GM19351 (cell line): ENCODE data around the gene FLRT3.

Experiments
- ATAC-seq: cut with Tn5 transposase; IDR thresholded peaks from one replicate; pipeline ENCODE4 v1.9.1; 2021; ENCODE audit warnings: mild to moderate bottlenecking, moderate library complexity; ENCODE audit not compliant: unreplicated experiment

Gene FLRT3

GRCh38 chr20:14331646-14332045 lies 5.8 kb downstream of the FLRT3 start:
- no peak for ATAC-seq

GRCh38 chr20:14319704-14320103 lies 17.7 kb downstream of the FLRT3 start:
- ATAC-seq: no peak

GRCh38 chr20:14313341-14314020 lies 23.9 kb downstream of the FLRT3 start:
- ATAC-seq: no peak

- no peak for ATAC-seq
Observed at GRCh38 chr20:14312001-14312400, 25.4 kb downstream of the FLRT3 start.

GRCh38 chr20:14310977-14311627 lies 26.3 kb downstream of the FLRT3 start:
- ATAC-seq: no peak

GRCh38 chr20:14307956-14308355 lies 29.5 kb downstream of the FLRT3 start:
- ATAC-seq: no peak

- no peak for ATAC-seq
Observed at GRCh38 chr20:14304472-14304871, 32.9 kb downstream of the FLRT3 start.

GRCh38 chr20:14303651-14304050 lies 33.8 kb downstream of the FLRT3 start:
- ATAC-seq: no peak

- ATAC-seq: no peak
Observed at GRCh38 chr20:14303106-14303505, 34.3 kb downstream of the FLRT3 start.

GRCh38 chr20:14299831-14300230 lies 37.6 kb downstream of the FLRT3 start:
- ATAC-seq: no peak

- no peak for ATAC-seq
Observed at GRCh38 chr20:14295770-14296309, 41.6 kb downstream of the FLRT3 start.

GRCh38 chr20:14295238-14295637 lies 42.2 kb downstream of the FLRT3 start:
- no peak for ATAC-seq

GRCh38 chr20:14291502-14291901 lies 45.9 kb downstream of the FLRT3 start:
- ATAC-seq: no peak

- no peak for ATAC-seq
Observed at GRCh38 chr20:14288341-14289330, 48.8 kb downstream of the FLRT3 start.

GRCh38 chr20:14284443-14284842 lies 53.0 kb downstream of the FLRT3 start:
- ATAC-seq: no peak

GRCh38 chr20:14282140-14282539 lies 55.3 kb downstream of the FLRT3 start:
- no peak for ATAC-seq
